ENCODE data around the gene KLF16.

Gene KLF16

GRCh38 chr19:1847348-1847683 lies 16.1 kb downstream of the KLF16 start:
- TF ChIP-seq GATA3 (IDR thresholded peaks at IDR 0.05; ENCODE audit: low read depth, low read length), result no peak
- no peak for TF ChIP-seq GATA2 (IDR thresholded peaks at IDR 0.05; ENCODE audit: low read depth, low read length)

DNA sequence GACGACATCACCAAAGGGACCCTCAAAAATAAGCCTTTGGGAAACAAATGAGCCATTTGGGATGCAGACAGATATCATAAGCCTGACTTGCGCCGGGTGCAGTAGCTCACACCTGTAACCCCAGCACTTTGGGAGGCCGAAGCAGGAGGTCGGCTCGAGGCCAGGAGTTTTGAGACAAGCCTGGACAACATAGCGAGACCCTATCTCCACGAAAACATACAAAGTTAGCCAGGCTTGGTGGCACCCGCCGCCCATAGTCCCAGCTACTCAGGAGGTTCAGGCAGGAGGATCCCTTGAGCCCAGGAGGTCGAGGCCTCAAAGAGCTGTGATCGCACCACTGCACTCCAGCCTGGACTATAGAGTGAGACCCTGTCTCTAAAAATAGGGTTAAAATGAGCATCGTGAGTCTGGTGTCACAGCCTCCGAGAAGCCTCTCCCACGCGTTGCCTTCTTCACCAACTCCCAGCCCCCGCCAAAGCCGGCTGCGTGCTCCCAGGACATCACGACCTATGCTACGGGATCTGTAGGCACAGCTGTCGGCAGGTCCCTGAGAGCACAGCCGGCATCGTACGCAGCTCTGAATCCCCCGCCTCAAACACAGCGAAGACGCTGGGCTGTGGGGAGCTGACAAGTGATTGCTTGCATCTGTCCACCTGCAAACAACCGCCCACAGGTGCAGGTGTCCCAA lies 16.7 kb downstream of the KLF16 start:
- TF ChIP-seq GATA3 (IDR thresholded peaks at IDR 0.05; ENCODE audit: low read depth, low read length) (no peak), GATA2 (IDR thresholded peaks at IDR 0.05; ENCODE audit: low read depth, low read length) (no peak)

- TF ChIP-seq GATA2 (IDR thresholded peaks at IDR 0.05; ENCODE audit: low read depth, low read length), result no peak
These were observed 17.7 kb downstream of the KLF16 start for GRCh38 chr19:1845642-1846041.

DNA sequence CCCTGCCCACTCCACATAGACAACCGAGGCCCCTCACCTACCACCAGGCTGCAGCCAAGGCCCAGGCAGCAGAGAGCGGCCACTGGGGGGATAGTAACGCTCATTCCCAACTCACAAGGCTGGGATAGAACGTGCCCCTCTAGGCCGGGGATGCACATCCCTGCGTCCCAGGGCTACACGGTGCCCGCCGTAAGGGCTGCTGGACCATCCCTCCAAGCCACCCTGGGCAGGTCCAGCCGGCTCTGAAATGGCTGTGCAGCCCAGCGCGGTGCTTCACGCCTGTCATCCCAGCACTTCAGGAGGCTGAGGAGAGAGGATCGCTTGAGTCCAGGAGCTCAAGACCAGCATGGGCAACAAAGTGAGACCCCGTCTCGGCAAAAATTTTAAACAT lies 18.3 kb downstream of the KLF16 start:
- no peak for TF ChIP-seq GATA3 (IDR thresholded peaks at IDR 0.05; ENCODE audit: low read depth, low read length)
- TF ChIP-seq GATA2 (IDR thresholded peaks at IDR 0.05; ENCODE audit: low read depth, low read length), result no peak

- no peak for TF ChIP-seq GATA3 (IDR thresholded peaks at IDR 0.05; ENCODE audit: low read depth, low read length)
- TF ChIP-seq GATA2 (IDR thresholded peaks at IDR 0.05; ENCODE audit: low read depth, low read length), result no peak
These were observed 18.8 kb downstream of the KLF16 start for GRCh38 chr19:1844513-1845124.

GRCh38 chr19:1843646-1844394 lies 19.6 kb downstream of the KLF16 start:
- no peak for TF ChIP-seq GATA3 (IDR thresholded peaks at IDR 0.05; ENCODE audit: low read depth, low read length)

GRCh38 chr19:1843116-1843515 lies 20.3 kb downstream of the KLF16 start:
- no peak for TF ChIP-seq GATA3 (IDR thresholded peaks at IDR 0.05; ENCODE audit: low read depth, low read length)
- no peak for TF ChIP-seq GATA2 (IDR thresholded peaks at IDR 0.05; ENCODE audit: low read depth, low read length)

- TF ChIP-seq GATA3 (IDR thresholded peaks at IDR 0.05; ENCODE audit: low read depth, low read length), result no peak
- TF ChIP-seq GATA2 (IDR thresholded peaks at IDR 0.05; ENCODE audit: low read depth, low read length), result no peak
These were observed 22.0 kb downstream of the KLF16 start for GRCh38 chr19:1841209-1841924.

DNA sequence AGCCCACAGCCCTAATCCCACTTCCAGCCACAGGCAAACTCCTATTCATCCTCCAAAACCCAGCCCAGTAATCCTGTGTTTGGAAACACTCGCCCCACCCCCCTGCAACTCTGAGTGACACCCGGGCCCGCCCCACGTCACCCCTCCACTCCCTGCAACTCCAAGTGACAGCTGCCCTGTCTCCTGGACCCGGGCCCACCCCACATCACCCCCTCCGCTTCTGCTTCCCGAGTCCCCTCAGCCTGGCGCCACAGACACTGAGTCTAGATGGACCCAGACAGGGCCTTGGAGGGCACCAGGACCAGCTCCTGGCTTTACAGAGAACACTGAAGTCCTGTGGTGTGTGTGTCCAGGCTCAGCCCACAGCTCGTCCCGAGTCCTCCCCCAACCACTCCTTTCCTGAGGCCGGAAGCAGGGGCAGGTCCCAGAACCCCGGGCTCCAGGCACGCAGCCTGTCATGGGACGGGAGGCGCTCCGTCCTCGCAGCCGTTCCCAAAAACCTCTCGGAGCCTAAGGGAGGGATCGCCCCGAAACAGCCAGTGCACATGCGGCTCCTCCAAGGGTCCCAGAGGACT lies 22.8 kb downstream of the KLF16 start:
- TF ChIP-seq GATA3 (IDR thresholded peaks at IDR 0.05; ENCODE audit: low read depth, low read length) (no peak), GATA2 (IDR thresholded peaks at IDR 0.05; ENCODE audit: low read depth, low read length) (no peak)

- no peak for TF ChIP-seq GATA2 (IDR thresholded peaks at IDR 0.05; ENCODE audit: low read depth, low read length)
- TF ChIP-seq GATA3 (IDR thresholded peaks at IDR 0.05; ENCODE audit: low read depth, low read length), result no peak
These were observed 23.5 kb downstream of the KLF16 start for GRCh38 chr19:1839658-1840540.

GRCh38 chr19:1837625-1838105 lies 25.7 kb downstream of the KLF16 start:
- TF ChIP-seq GATA2 (IDR thresholded peaks at IDR 0.05; ENCODE audit: low read depth, low read length), result no peak
- TF ChIP-seq GATA3 (IDR thresholded peaks at IDR 0.05; ENCODE audit: low read depth, low read length), result no peak

- TF ChIP-seq GATA2 (IDR thresholded peaks at IDR 0.05; ENCODE audit: low read depth, low read length), result no peak
- no peak for TF ChIP-seq GATA3 (IDR thresholded peaks at IDR 0.05; ENCODE audit: low read depth, low read length)
These were observed 26.2 kb downstream of the KLF16 start for GRCh38 chr19:1837222-1837565.

GRCh38 chr19:1836458-1837221 lies 26.7 kb downstream of the KLF16 start:
- TF ChIP-seq GATA2 (IDR thresholded peaks at IDR 0.05; ENCODE audit: low read depth, low read length) (peak; percentile 74), GATA3 (IDR thresholded peaks at IDR 0.05; ENCODE audit: low read depth, low read length) (no peak)
